Body of pancreas (tissue), 4 donors: ENCODE results near the gene USP24.

Experiments used
- CTCF ChIP-seq, 7 experiments: fragments of 450-650 bp in 4 of 7; fragments of 200-600 bp in 3 of 7; sonication (generic) in 3 of 7; IDR thresholded peaks; one replicate each; pipeline ENCODE4 v1.5.1; 2016 to 2019; ENCODE audit warnings: antibody characterized with exemption in 7 of 7
- POLR2A ChIP-seq, 3 donors: fragments of 450-650 bp; IDR thresholded peaks; one replicate each; pipeline ENCODE4 v1.6.1; 2016; ENCODE audit warnings: antibody characterized with exemption in 3 of 3, mild to moderate bottlenecking in 2 of 3

GRCh38 chr1:55171694-55172093 is 43.5 kb downstream of the USP24 start:
- no peak for TF ChIP-seq CTCF (IDR thresholded peaks at IDR 0.05)
- no peak for TF ChIP-seq POLR2A (IDR thresholded peaks at IDR 0.05)
